ENCODE data around the gene DLGAP1. TPM values are rescaled to one million over a fixed set of nuclear protein-coding genes. Genes with fewer than 3 reads are reported as not detected.

Gene DLGAP1
- total and polyA plus RNA-seq, 2 of the 13 experiments (the other 11 are each of a cell fraction or from before 2014, with no cell fraction given), result 0.01 TPM; not detected in 1

DNA sequence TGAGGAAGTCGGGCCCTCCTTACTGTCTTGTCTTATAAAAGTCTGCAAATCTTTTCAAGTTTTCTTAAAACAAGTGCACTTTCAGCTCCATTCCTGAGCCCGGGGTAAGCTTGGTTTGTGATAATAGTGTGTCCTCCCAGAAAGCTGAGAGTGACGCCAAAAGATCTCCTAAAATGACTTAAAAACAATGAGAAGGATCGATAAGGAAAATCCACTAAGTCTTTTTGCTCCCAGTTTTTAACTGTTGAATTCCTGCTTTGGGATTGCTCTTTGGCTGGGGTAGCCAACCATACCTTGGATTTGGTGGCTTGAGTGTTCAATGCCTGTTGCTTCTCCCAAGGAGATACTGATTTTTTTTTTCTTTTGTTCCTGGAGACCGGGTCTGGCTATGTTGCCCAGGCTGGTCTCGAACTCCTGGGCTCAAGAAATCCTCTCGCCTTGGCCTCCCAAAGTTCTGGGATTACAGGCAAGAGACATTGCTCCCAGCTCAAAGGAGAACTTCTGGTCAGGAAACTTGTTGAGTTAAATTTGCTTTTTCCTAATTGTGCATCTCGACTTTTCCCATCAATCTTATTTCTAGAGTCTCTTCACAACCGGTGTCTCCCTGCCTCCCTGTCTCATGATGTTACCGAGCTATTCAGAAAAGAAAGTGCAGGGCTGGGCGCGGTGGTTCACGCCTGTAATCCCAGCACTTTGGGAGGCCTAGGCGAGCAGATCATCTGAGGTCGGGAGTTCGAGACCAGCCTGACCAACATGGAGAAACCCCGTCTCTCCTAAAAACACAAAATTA lies 1002.2 kb downstream of the DLGAP1 start (continued):
- peak; percentile 22; the same call in 1 of the 2 replicates for TF ChIP-seq ZMYM3 (CRISPR knock-in tag; IDR thresholded peaks at IDR 0.05)
- TF ChIP-seq GTF3A (CRISPR knock-in tag; conservative IDR thresholded peaks at IDR 0.05), result no peak
- TF ChIP-seq JUN (CRISPR knock-in tag; IDR thresholded peaks at IDR 0.05), result no peak
- TF ChIP-seq, protein P1, sequence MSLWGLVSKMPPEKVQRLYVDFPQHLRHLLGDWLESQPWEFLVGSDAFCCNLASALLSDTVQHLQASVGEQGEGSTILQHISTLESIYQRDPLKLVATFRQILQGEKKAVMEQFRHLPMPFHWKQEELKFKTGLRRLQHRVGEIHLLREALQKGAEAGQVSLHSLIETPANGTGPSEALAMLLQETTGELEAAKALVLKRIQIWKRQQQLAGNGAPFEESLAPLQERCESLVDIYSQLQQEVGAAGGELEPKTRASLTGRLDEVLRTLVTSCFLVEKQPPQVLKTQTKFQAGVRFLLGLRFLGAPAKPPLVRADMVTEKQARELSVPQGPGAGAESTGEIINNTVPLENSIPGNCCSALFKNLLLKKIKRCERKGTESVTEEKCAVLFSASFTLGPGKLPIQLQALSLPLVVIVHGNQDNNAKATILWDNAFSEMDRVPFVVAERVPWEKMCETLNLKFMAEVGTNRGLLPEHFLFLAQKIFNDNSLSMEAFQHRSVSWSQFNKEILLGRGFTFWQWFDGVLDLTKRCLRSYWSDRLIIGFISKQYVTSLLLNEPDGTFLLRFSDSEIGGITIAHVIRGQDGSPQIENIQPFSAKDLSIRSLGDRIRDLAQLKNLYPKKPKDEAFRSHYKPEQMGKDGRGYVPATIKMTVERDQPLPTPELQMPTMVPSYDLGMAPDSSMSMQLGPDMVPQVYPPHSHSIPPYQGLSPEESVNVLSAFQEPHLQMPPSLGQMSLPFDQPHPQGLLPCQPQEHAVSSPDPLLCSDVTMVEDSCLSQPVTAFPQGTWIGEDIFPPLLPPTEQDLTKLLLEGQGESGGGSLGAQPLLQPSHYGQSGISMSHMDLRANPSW (CRISPR knock-in tag; IDR thresholded peaks at IDR 0.05; ENCODE audit: borderline replicate concordance), result no peak
- no peak for TF ChIP-seq ETV6 (CRISPR knock-in tag; conservative IDR thresholded peaks at IDR 0.05)
- TF ChIP-seq ZSCAN12 (CRISPR knock-in tag; IDR thresholded peaks at IDR 0.05), result no peak
- TF ChIP-seq ZNF30 (CRISPR knock-in tag; IDR thresholded peaks at IDR 0.05), result no peak
- no peak for TF ChIP-seq ZNF619 (CRISPR knock-in tag; IDR thresholded peaks at IDR 0.05)
- TF ChIP-seq ZNF24 (IDR thresholded peaks at IDR 0.05), result no peak
- TF ChIP-seq, protein P2, sequence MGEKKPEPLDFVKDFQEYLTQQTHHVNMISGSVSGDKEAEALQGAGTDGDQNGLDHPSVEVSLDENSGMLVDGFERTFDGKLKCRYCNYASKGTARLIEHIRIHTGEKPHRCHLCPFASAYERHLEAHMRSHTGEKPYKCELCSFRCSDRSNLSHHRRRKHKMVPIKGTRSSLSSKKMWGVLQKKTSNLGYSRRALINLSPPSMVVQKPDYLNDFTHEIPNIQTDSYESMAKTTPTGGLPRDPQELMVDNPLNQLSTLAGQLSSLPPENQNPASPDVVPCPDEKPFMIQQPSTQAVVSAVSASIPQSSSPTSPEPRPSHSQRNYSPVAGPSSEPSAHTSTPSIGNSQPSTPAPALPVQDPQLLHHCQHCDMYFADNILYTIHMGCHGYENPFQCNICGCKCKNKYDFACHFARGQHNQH (CRISPR knock-in tag; IDR thresholded peaks at IDR 0.05), result 0 out of 2 replicates have a peak, but pooled peaks have one; percentile 25
- TF ChIP-seq, protein P3, sequence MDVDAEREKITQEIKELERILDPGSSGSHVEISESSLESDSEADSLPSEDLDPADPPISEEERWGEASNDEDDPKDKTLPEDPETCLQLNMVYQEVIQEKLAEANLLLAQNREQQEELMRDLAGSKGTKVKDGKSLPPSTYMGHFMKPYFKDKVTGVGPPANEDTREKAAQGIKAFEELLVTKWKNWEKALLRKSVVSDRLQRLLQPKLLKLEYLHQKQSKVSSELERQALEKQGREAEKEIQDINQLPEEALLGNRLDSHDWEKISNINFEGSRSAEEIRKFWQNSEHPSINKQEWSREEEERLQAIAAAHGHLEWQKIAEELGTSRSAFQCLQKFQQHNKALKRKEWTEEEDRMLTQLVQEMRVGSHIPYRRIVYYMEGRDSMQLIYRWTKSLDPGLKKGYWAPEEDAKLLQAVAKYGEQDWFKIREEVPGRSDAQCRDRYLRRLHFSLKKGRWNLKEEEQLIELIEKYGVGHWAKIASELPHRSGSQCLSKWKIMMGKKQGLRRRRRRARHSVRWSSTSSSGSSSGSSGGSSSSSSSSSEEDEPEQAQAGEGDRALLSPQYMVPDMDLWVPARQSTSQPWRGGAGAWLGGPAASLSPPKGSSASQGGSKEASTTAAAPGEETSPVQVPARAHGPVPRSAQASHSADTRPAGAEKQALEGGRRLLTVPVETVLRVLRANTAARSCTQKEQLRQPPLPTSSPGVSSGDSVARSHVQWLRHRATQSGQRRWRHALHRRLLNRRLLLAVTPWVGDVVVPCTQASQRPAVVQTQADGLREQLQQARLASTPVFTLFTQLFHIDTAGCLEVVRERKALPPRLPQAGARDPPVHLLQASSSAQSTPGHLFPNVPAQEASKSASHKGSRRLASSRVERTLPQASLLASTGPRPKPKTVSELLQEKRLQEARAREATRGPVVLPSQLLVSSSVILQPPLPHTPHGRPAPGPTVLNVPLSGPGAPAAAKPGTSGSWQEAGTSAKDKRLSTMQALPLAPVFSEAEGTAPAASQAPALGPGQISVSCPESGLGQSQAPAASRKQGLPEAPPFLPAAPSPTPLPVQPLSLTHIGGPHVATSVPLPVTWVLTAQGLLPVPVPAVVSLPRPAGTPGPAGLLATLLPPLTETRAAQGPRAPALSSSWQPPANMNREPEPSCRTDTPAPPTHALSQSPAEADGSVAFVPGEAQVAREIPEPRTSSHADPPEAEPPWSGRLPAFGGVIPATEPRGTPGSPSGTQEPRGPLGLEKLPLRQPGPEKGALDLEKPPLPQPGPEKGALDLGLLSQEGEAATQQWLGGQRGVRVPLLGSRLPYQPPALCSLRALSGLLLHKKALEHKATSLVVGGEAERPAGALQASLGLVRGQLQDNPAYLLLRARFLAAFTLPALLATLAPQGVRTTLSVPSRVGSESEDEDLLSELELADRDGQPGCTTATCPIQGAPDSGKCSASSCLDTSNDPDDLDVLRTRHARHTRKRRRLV (CRISPR knock-in tag; IDR thresholded peaks at IDR 0.05), result no peak
- TF ChIP-seq HNRNPL (IDR thresholded peaks at IDR 0.05; ENCODE audit: low read depth, low read length), result no peak
- 0 out of 2 replicates have a peak, but pooled peaks have one; percentile 9 for TF ChIP-seq POLR2G (IDR thresholded peaks at IDR 0.05; ENCODE audit: low read depth, low read length)
- TF ChIP-seq ZNF788 (CRISPR knock-in tag; IDR thresholded peaks at IDR 0.05; ENCODE audit: borderline replicate concordance), result peak; percentile 10; the same call in 1 of the 2 replicates
- TF ChIP-seq CCAR2 (optimal IDR thresholded peaks at IDR 0.05; ENCODE audit: low read depth, low read length), result no peak
- TF ChIP-seq TCF12 (IDR thresholded peaks at IDR 0.05), result no peak
- TF ChIP-seq TCF12 (CRISPR knock-in tag; IDR thresholded peaks at IDR 0.05), result no peak
- TF ChIP-seq, protein P4, sequence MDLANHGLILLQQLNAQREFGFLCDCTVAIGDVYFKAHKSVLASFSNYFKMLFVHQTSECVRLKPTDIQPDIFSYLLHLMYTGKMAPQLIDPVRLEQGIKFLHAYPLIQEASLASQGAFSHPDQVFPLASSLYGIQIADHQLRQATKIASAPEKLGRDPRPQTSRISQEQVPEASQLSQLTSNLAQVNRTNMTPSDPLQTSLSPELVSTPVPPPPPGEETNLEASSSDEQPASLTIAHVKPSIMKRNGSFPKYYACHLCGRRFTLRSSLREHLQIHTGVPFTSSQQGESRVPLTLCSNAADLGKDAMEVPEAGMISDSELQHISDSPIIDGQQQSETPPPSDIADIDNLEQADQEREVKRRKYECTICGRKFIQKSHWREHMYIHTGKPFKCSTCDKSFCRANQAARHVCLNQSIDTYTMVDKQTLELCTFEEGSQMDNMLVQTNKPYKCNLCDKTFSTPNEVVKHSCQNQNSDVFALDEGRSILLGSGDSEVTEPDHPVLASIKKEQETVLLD (CRISPR knock-in tag; IDR thresholded peaks at IDR 0.05; ENCODE audit: low read depth), result no peak
- no peak for TF ChIP-seq ZNF3 (CRISPR knock-in tag; IDR thresholded peaks at IDR 0.05)
- TF ChIP-seq RELA (CRISPR knock-in tag; IDR thresholded peaks at IDR 0.05), result no peak

Data from HepG2 (cell line).